Endometrium (tissue), 2 donors: ENCODE measurements around the gene NRXN2.

ENCODE experiments used
- FAIRE-seq: peaks from 2 replicates; lab custom pipeline; 2012; peaks lifted over from hg19 to GRCh38; lab: Jason Lieb, UNC
- donor health status: control.
- donor health status: control.

Gene NRXN2

GRCh38 chr11:64723117-64723906 lies at the start of gene NRXN2:
TSS of gene NRXN2 (minus strand) at chr11:64723197. CDS start at chr11:64713699, 9,498 bp downstream.
- no peak for FAIRE-seq

GRCh38 chr11:64772303-64773018 lies 49.5 kb upstream of the NRXN2 start:
- FAIRE-seq: no peak

GRCh38 chr11:64771861-64772260 lies 48.9 kb upstream of the NRXN2 start:
- no peak for FAIRE-seq

- no peak for FAIRE-seq
Observed at GRCh38 chr11:64770120-64770519, 47.1 kb upstream of the NRXN2 start.

GRCh38 chr11:64769283-64769682 lies 46.3 kb upstream of the NRXN2 start:
- no peak for FAIRE-seq

- FAIRE-seq: no peak
Observed at GRCh38 chr11:64768300-64768694, 45.3 kb upstream of the NRXN2 start.

- FAIRE-seq: no peak
Observed at GRCh38 chr11:64767344-64768299, 44.6 kb upstream of the NRXN2 start.

- FAIRE-seq: no peak
Observed at GRCh38 chr11:64766881-64767280, 43.9 kb upstream of the NRXN2 start.

GRCh38 chr11:64765851-64766665 lies 43.1 kb upstream of the NRXN2 start:
- FAIRE-seq: no peak

GRCh38 chr11:64765291-64765850 lies 42.4 kb upstream of the NRXN2 start:
- no peak for FAIRE-seq

GRCh38 chr11:64764753-64765152 lies 41.8 kb upstream of the NRXN2 start:
- no peak for FAIRE-seq

GRCh38 chr11:64764040-64764611 lies 41.1 kb upstream of the NRXN2 start:
- no peak for FAIRE-seq

- no peak for FAIRE-seq
Observed at GRCh38 chr11:64763526-64764039, 40.6 kb upstream of the NRXN2 start.

GRCh38 chr11:64762674-64763525 lies 39.9 kb upstream of the NRXN2 start:
- no peak for FAIRE-seq

- no peak for FAIRE-seq
Observed at GRCh38 chr11:64762277-64762673, 39.3 kb upstream of the NRXN2 start.

GRCh38 chr11:64760759-64761420 lies 37.9 kb upstream of the NRXN2 start:
- no peak for FAIRE-seq

GRCh38 chr11:64759722-64760719 lies 37.0 kb upstream of the NRXN2 start, which contains the start of gene PYGM:
TSS of gene PYGM (minus strand) at chr11:64759974. CDS start at chr11:64759898, 76 bp downstream.
- FAIRE-seq: no peak
